Measurements from ENCODE around the gene PYGO2.

Gene PYGO2

DNA sequence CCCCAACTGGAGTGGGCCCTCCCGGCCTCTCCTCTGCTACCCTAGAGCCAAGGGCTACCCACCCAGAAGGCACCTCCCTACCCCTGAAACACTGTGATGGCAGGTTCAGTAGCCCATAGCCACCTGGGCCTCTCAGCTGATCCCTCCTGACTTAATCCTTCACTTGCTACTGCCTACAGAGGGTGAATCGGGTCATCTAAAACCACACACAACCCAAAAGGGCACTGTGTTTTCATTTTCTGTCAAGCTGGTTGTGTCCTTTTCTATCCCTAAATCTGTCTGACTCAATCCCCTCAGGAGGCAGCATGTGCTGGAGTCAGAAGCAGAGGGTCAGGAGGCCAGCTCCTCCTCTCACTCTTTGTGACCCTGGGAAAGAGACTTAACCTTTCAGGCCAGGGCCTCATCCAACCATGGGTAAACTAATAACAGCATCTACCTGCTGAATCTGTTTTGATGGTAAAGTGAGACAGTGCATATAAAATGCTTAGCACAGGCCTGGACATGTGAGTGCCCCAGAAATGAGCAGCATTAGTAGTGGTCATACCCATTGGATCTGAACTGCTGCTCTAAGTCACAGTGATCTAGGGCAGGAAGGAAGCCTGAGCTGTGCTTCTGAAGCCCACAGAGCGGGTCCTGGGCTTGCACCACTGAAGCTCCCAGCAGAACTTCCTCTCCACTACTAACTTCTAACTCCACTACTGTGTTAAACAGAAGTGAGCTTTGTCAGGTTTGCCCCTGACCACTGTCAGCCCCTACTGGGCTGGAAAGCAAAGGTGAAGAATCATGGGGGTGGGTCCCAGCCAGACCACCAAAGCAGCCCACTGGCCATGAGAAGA lies 36.0 kb downstream of the PYGO2 start:
- TF ChIP-seq, protein P1, sequence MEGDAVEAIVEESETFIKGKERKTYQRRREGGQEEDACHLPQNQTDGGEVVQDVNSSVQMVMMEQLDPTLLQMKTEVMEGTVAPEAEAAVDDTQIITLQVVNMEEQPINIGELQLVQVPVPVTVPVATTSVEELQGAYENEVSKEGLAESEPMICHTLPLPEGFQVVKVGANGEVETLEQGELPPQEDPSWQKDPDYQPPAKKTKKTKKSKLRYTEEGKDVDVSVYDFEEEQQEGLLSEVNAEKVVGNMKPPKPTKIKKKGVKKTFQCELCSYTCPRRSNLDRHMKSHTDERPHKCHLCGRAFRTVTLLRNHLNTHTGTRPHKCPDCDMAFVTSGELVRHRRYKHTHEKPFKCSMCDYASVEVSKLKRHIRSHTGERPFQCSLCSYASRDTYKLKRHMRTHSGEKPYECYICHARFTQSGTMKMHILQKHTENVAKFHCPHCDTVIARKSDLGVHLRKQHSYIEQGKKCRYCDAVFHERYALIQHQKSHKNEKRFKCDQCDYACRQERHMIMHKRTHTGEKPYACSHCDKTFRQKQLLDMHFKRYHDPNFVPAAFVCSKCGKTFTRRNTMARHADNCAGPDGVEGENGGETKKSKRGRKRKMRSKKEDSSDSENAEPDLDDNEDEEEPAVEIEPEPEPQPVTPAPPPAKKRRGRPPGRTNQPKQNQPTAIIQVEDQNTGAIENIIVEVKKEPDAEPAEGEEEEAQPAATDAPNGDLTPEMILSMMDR (IDR thresholded peaks at IDR 0.05; ENCODE audit: borderline replicate concordance, control extremely low read depth, extremely low read depth, insufficient read depth, missing control alignments), result no peak
- in situ Hi-C loops (cut with MboI; ENCODE audit: low sequenced_read_pairs, unreplicated experiment), result no loop called here
- no peak for DNase-seq (ENCODE audit: low spot score)

DNA sequence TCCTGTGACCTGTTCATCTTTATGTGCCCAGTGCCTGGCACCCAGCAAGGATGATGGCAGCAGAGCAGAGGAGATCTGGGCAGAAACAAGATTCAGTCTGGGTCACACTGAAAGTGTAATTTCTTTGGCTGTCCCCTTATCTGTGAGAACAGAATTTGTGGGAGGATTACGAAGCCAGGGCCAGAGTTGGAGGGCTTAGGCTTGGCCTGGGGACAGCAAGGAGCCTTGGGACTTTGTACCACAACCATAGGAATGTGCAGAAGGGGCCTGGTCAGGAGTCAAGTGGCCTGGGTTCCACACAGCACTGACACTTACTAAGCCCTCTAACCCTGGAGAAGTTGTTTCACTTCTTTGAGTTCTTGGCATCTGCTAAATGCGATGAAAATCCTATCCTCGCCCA lies 37.9 kb downstream of the PYGO2 start:
- TF ChIP-seq, protein P1 (IDR thresholded peaks at IDR 0.05; ENCODE audit: borderline replicate concordance, control extremely low read depth, extremely low read depth, insufficient read depth, missing control alignments), result no peak
- no peak for DNase-seq (ENCODE audit: low spot score)
- in situ Hi-C loops (cut with MboI; ENCODE audit: low sequenced_read_pairs, unreplicated experiment), result no loop called here

DNA sequence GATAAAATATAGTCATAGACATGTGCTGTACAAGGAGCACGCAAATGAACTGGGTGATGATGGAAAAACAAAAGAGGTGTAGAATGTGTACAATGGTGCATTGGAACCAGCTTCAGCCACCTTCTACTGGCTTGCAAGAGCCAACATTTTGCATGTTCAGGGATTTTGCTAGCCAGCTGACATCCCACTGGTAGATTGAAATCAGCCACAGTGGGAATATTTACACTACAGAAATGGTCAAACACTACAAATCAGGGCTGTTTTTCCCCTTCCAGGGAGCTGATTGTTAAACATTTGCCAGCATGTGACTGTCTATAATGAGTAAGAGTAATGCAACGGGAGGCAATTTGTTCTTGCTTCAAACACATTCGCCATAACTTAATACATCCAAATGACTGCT lies 48.3 kb downstream of the PYGO2 start:
- no peak for DNase-seq (ENCODE audit: low spot score)
- TF ChIP-seq, protein P1 (IDR thresholded peaks at IDR 0.05; ENCODE audit: borderline replicate concordance, control extremely low read depth, extremely low read depth, insufficient read depth, missing control alignments), result no peak
- in situ Hi-C loops (cut with MboI; ENCODE audit: low sequenced_read_pairs, unreplicated experiment), result no loop called here

DNA sequence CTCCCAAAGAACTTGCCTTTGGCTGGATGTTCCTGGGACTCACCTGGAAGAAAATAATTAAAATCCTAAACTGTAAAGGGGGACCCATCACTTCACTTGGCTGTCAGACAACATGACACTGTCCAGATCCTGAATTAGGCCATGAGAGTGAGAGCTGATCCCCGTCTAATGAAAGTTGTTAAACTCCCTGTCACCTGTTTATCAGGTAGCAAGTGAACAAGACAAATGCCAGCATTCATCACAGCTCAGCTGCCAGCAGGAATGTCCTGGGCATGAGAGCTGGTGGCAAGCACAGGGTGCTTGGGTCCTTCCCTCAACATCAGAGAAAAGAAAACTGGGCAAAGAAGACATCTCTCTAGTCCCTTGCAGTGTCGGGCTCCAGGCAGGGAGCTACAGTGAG lies 48.8 kb downstream of the PYGO2 start:
- TF ChIP-seq, protein P1 (IDR thresholded peaks at IDR 0.05; ENCODE audit: borderline replicate concordance, control extremely low read depth, extremely low read depth, insufficient read depth, missing control alignments), result no peak
- in situ Hi-C loops (cut with MboI; ENCODE audit: low sequenced_read_pairs, unreplicated experiment), result no loop called here
- DNase-seq (ENCODE audit: low spot score), result no peak

DNA sequence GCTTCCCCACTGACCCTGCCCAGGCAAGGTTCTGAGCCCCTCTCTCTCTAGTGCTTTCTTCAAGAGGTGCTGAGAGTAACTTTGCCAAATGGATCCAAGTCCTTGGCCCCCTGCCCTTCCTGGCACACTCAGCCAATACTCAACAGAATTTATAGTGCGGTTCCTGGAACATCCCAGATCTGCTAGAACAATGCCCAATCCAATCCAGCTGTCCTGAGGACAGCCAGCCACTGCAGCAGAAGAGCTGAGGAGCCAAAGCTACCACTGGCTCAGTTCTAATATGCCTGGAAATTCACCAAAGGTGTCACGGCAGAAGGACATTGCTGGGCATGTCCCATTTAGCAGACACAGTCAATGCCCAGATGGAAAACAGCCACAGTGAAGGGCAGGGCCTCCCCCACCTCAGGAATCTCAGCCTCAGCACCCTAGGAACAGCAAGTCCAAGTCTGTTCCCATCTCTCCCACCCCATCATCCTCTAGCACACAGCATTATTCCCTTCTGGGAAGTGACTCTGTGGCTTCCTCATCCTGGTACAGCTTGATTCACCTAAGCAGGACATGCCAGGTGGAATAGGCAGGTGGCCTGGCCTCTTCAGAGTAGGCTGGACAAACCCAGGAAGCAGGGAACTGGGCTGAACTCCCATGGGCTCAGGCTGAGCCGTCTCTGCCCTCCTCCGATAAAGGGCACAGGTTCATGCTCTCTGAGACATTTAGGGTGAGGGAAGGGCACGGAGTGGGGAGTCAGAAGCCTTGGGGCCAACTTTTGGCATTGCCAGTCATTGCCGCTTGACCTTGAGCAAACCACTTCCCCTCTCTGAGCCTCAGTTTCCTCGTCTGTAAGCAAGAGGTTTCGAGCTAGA lies 49.7 kb downstream of the PYGO2 start:
- DNase-seq (ENCODE audit: low spot score), result no peak
- in situ Hi-C loops (cut with MboI; ENCODE audit: low sequenced_read_pairs, unreplicated experiment), result no loop called here
- TF ChIP-seq, protein P1 (IDR thresholded peaks at IDR 0.05; ENCODE audit: borderline replicate concordance, control extremely low read depth, extremely low read depth, insufficient read depth, missing control alignments), result no peak

DNA sequence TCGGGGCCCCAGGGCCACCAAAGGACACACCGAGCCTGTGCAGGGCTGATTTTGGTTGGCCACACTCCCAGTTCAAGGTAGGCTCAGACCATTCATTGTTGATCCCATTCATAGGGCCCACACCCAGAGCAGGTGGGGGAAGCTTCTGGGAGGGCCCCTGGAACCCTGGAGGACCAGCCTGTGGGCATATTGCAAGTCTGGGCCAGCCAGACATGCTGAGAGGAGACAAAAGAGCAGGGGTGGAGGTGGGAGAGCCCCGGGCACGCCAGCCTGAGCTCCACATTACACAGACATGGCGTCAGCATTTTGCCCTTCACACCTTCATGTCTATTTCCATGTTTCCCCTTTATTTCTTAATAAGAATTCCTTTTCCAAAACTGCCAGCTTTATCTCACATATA lies 50.7 kb downstream of the PYGO2 start:
- in situ Hi-C loops (cut with MboI; ENCODE audit: low sequenced_read_pairs, unreplicated experiment), result no loop called here
- TF ChIP-seq, protein P1 (IDR thresholded peaks at IDR 0.05; ENCODE audit: borderline replicate concordance, control extremely low read depth, extremely low read depth, insufficient read depth, missing control alignments), result no peak

More for the DNA sequence above, 50.7 kb downstream of the PYGO2 start:
- DNase-seq (ENCODE audit: low spot score), result no peak

All from GM13976 (cell line).